BLaER1 treated with 17β-estradiol and CSF1 and Interleukin-3, amounts not matched to agents 10 nM and 100 nM (cell line): ENCODE measurements around the gene CPEB4.

Source experiments
- H3K27ac ChIP-seq, 11 experiments: shearing (Covaris generic); formaldehyde crosslinking; 2 replicates each; pipeline ENCODE4 v1.8.1; 2022
- H3K27me3 ChIP-seq, 11 experiments: shearing (Covaris generic); formaldehyde crosslinking; 2 replicates each; pipeline ENCODE4 v1.8.1; 2022
- H3K36me3 ChIP-seq, 11 experiments: shearing (Covaris generic); formaldehyde crosslinking; 2 replicates each; pipeline ENCODE4 v1.8.1; 2022
- H3K4me1 ChIP-seq, 10 experiments: shearing (Covaris generic); formaldehyde crosslinking; 2 replicates each; pipeline ENCODE4 v1.8.1; 2022
- H3K4me2 ChIP-seq, 11 experiments: shearing (Covaris generic); formaldehyde crosslinking; 2 replicates each; pipeline ENCODE4 v1.8.1; 2022
- H3K4me3 ChIP-seq, 10 experiments: shearing (Covaris generic); formaldehyde crosslinking; 2 replicates each; pipeline ENCODE4 v1.8.1; 2022
- H3K9ac ChIP-seq, 11 experiments: shearing (Covaris generic); formaldehyde crosslinking; 2 replicates each; pipeline ENCODE4 v1.8.1; 2022
- H3K9me3 ChIP-seq, 11 experiments: shearing (Covaris generic); formaldehyde crosslinking; replicated peaks in 1 of 11; 2 replicates each; pipeline ENCODE4 v1.8.1; 2022
- H4K20me1 ChIP-seq, 11 experiments: shearing (Covaris generic); formaldehyde crosslinking; 2 replicates each; pipeline ENCODE4 v1.8.1; 2022
- Cebpa-rat ChIP-seq, 11 experiments: shearing (Covaris generic); IDR thresholded peaks; 2 replicates each; pipeline ENCODE4 v1.8.1; 2022

Gene CPEB4

GRCh38 chr5:173885475-173886010 is 2.6 kb upstream of the CPEB4 start:
- no peak for TF ChIP-seq Cebpa-rat (IDR thresholded peaks at IDR 0.05)
- Histone ChIP-seq H3K27me3 (peaks cover 3 to 24% (median 22%) of the 10 kb centered on the region in 11 experiments; a peak in 20 of 22 replicates), H3K4me1 (peaks cover 18 to 56% (median 38%) of the 10 kb centered on the region in 10 experiments), H3K36me3 (peaks cover 0 to 11% (median 0%) of the 10 kb centered on the region in 11 experiments; a peak in 2 of 22 replicates), H3K27ac (peak overlapping the region in 3 of 11 experiments; percentile 25 to 51 (median 37); a peak in 5 of 22 replicates), H3K9ac (0 out of 22 replicates have a peak overlapping the region, but pooled peaks of 1 of the 11 experiments have one; percentile 1), H3K4me3 (no peak overlapping the region), H3K9me3 (peaks cover 0 to 12% (median 6%) of the 10 kb centered on the region in 11 experiments; a peak in 10 of 22 replicates), H3K4me2 (peak overlapping the region; percentile 52 to 84 (median 70); a peak in 21 of 22 replicates), H4K20me1 (peaks cover 5 to 21% (median 10%) of the 10 kb centered on the region in 11 experiments; a peak in 17 of 22 replicates)

DNA sequence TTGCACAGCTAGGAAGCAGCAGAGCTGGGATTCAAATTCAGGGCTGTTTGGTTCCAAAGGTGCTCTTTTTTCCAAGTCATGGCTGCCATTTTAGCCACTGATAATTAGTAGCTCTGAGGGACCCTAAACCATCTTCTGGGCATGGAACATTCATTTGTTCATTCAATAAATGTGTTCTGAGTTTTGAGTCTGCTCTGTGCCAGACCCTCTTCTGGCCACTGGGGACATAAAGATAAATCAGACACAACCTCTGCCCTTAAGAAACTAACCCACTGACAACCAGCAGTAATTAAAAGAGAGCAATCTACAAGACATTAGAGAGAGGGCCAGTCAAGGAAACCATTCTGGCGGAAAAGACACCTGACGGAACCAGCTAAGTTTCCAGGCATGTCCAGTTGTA is 2.0 kb upstream of the CPEB4 start:
- peaks cover 0 to 12% (median 6%) of the 10 kb centered on the region in 11 experiments; a peak in 10 of 22 replicates for H3K9me3 ChIP-seq
- peaks cover 0 to 14% (median 0%) of the 10 kb centered on the region in 11 experiments; a peak in 2 of 22 replicates for H3K36me3 ChIP-seq
- peaks cover 5 to 27% (median 13%) of the 10 kb centered on the region in 11 experiments; a peak in 17 of 22 replicates for H4K20me1 ChIP-seq
- no peak overlapping the region for H3K4me3 ChIP-seq
- no peak overlapping the region for H3K9ac ChIP-seq
- no peak for TF ChIP-seq Cebpa-rat (IDR thresholded peaks at IDR 0.05)
- H3K27ac ChIP-seq: peak overlapping the region in 4 of 11 experiments; percentile 25 to 51 (median 35); a peak in 5 of 22 replicates
- peak overlapping the region in 5 of 11 experiments; percentile 19 to 83 (median 71); a peak in 8 of 22 replicates for H3K4me2 ChIP-seq
- peaks cover 3 to 30% (median 27%) of the 10 kb centered on the region in 11 experiments; a peak in 20 of 22 replicates for H3K27me3 ChIP-seq
- peaks cover 18 to 59% (median 40%) of the 10 kb centered on the region in 10 experiments for H3K4me1 ChIP-seq

GRCh38 chr5:173888473-173889131 is 453 bp downstream of the CPEB4 start:
- H3K4me2 ChIP-seq: peak overlapping the region; percentile 84 to 96 (median 90)
- H3K9ac ChIP-seq: peak overlapping the region; percentile 78 to 95 (median 91)
- H4K20me1 ChIP-seq: peaks cover 5 to 50% (median 14%) of the 10 kb centered on the region in 11 experiments; a peak in 17 of 22 replicates
- peak overlapping the region; percentile 55 to 99 (median 96); a peak in 20 of 22 replicates for H3K27ac ChIP-seq
- H3K36me3 ChIP-seq: peaks cover 0 to 14% (median 0%) of the 10 kb centered on the region in 11 experiments; a peak in 3 of 22 replicates
- peaks cover 0 to 5% (median 0%) of the 10 kb centered on the region in 11 experiments; a peak in 1 of 22 replicates for H3K9me3 ChIP-seq
- H3K4me3 ChIP-seq: peak overlapping the region; percentile 75 to 90 (median 84)
- peaks cover 3 to 38% (median 29%) of the 10 kb centered on the region in 11 experiments; a peak in 20 of 22 replicates for H3K27me3 ChIP-seq
- peaks cover 18 to 76% (median 44%) of the 10 kb centered on the region in 10 experiments for H3K4me1 ChIP-seq
- TF ChIP-seq Cebpa-rat (IDR thresholded peaks at IDR 0.05): no peak

DNA sequence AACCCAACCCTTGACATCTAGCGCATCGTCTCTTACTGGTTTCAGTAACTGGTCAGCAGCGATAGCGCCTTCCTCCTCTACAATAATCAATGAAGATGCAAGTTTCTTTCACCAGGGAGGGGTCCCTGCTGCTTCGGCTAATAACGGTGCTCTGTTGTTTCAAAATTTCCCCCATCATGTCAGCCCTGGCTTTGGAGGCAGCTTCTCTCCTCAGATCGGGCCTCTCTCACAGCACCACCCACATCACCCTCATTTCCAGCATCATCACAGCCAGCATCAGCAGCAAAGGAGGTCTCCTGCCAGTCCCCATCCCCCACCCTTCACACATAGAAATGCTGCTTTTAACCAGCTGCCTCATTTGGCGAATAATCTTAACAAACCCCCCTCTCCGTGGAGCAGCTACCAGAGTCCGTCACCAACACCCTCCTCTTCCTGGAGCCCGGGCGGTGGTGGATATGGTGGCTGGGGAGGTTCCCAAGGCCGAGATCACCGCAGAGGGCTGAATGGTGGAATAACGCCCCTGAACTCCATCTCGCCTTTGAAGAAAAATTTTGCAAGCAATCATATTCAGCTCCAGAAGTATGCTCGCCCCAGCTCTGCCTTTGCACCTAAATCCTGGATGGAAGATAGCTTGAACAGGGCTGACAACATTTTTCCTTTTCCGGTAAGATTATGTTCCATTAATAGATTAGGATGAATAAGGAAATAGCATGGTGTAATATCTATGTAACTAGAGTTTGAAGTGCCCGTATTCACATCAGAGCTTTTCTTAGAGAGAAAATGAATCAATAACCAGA is 2.2 kb downstream of the CPEB4 start:
- peaks cover 0 to 22% (median 0%) of the 10 kb centered on the region in 11 experiments; a peak in 5 of 22 replicates for H3K36me3 ChIP-seq
- peak overlapping the region; percentile 1 to 96 (median 37); a peak in 18 of 22 replicates for H3K4me2 ChIP-seq
- peaks cover 3 to 70% (median 29%) of the 10 kb centered on the region in 10 experiments for H3K4me1 ChIP-seq
- peak overlapping the region in 3 of 11 experiments; percentile 9 to 95 (median 93); a peak in 5 of 22 replicates for H3K9ac ChIP-seq
- H3K4me3 ChIP-seq: peak overlapping the region in 4 of 10 experiments; percentile 50 to 89 (median 84); a peak in 9 of 20 replicates
- TF ChIP-seq Cebpa-rat (IDR thresholded peaks at IDR 0.05): no peak
- H3K27ac ChIP-seq: no peak overlapping the region
- H3K27me3 ChIP-seq: peaks cover 3 to 38% (median 29%) of the 10 kb centered on the region in 11 experiments; a peak in 20 of 22 replicates
- H3K9me3 ChIP-seq: peaks cover 0 to 5% (median 0%) of the 10 kb centered on the region in 11 experiments; a peak in 1 of 22 replicates
- H4K20me1 ChIP-seq: peaks cover 5 to 68% (median 18%) of the 10 kb centered on the region in 11 experiments; a peak in 17 of 22 replicates

DNA sequence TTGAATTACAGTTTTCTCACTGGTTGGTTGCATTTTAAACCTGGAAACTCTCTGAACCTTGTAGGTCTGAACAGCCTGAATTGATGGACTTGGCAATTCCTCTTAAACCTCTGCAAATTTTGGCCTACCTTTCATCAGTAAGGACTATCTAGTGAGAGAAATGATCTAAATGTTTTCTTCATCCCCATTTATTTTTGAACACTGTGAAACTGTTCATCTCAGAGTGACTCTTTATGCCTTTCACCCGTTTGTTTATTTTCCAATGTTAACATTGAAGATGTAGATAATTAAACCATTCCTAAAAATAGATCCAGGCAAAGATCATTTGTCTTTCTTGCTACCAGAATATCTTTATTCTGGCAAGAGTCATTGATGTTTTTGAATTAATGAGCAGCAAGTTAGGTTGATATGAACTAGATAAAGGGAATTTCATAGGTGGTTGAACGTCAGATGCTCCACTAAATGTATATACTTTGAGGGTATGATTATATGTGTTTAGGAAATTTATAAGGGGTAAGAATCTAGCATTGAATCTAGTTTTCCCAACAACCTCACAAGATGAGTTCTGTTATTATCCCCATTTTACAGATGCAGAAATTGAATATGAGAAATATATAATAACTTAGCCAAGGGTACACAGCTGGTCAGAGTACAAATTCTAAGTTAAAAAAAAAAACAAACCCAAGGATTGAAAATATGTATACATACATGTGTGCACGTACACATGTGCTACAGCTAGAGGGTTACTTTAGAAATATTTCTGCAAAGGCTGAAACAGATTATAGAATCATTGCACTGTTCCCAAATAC is 3.4 kb downstream of the CPEB4 start:
- TF ChIP-seq Cebpa-rat (IDR thresholded peaks at IDR 0.05): no peak
- Histone ChIP-seq H3K9me3 (no peaks in the 10 kb centered on the region), H3K27ac (no peak overlapping the region), H3K9ac (peak overlapping the region in 3 of 11 experiments; percentile 1 to 95 (median 93); a peak in 5 of 22 replicates), H3K36me3 (peaks cover 0 to 24% (median 0%) of the 10 kb centered on the region in 11 experiments; a peak in 5 of 22 replicates), H3K4me3 (peak overlapping the region in 4 of 10 experiments; percentile 50 to 89 (median 84); a peak in 9 of 20 replicates), H4K20me1 (peaks cover 5 to 79% (median 18%) of the 10 kb centered on the region in 11 experiments; a peak in 17 of 22 replicates), H3K4me2 (peak overlapping the region in 9 of 11 experiments; percentile 6 to 96 (median 39); a peak in 15 of 22 replicates), H3K4me1 (peaks cover 0 to 70% (median 27%) of the 10 kb centered on the region in 10 experiments; a peak in 18 of 20 replicates), H3K27me3 (peaks cover 3 to 38% (median 29%) of the 10 kb centered on the region in 11 experiments; a peak in 20 of 22 replicates)

DNA sequence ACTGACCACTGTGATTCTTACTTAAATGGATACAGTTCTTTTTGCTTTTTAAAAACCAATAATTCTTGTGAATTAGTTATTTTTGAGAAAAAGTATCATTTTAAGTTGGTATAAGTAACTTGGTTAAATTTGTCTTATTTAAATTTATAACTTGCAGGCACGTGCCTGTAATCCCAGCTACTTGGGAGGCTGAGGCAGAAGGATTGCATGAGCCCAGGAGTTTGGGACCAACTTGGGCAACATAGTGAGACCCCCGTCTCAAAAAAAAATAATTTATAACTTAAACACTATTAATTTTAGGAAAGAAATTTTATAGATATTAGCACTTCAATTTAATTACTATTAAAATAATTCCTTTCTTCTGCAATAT is 5.0 kb downstream of the CPEB4 start:
- H3K36me3 ChIP-seq: peaks cover 0 to 28% (median 0%) of the 10 kb centered on the region in 11 experiments; a peak in 5 of 22 replicates
- peaks cover 5 to 96% (median 18%) of the 10 kb centered on the region in 11 experiments; a peak in 17 of 22 replicates for H4K20me1 ChIP-seq
- no peak overlapping the region for H3K27ac ChIP-seq
- peaks cover 0 to 64% (median 21%) of the 10 kb centered on the region in 10 experiments; a peak in 15 of 20 replicates for H3K4me1 ChIP-seq
- H3K9ac ChIP-seq: peak overlapping the region in 2 of 11 experiments; percentile 50 to 63; a peak in 2 of 22 replicates
- no peak for TF ChIP-seq Cebpa-rat (IDR thresholded peaks at IDR 0.05)
- no peaks in the 10 kb centered on the region for H3K9me3 ChIP-seq
- peak overlapping the region in 3 of 11 experiments; percentile 86 to 96 (median 95); a peak in 5 of 22 replicates for H3K4me2 ChIP-seq
- H3K27me3 ChIP-seq: peaks cover 3 to 38% (median 29%) of the 10 kb centered on the region in 11 experiments; a peak in 20 of 22 replicates
- peak overlapping the region in 3 of 10 experiments; percentile 82 to 89 (median 86); a peak in 5 of 20 replicates for H3K4me3 ChIP-seq
